COLO829 (cell line): ENCODE results near the gene KLC4.
"Not testable (repeated sequence)": the region's sequence is repeated elsewhere in the genome, so short reads cannot be mapped to it uniquely, and the experiment has no call there.

Experiments used
- DNase-seq: peaks from one replicate; pipeline ENCODE4 v3.0.0; 2012; ENCODE audit warnings: low spot score

The KLC4 gene

GRCh38 chr6:43093436-43094289 lies 34.2 kb downstream of the KLC4 start:
- DNase-seq = no peak

GRCh38 chr6:43095939-43096338 lies 36.5 kb downstream of the KLC4 start:
- no peak for DNase-seq

- DNase-seq = peak; percentile 83
Measured at GRCh38 chr6:43096451-43097097, 37.1 kb downstream of the KLC4 start.

GRCh38 chr6:43097098-43097489 lies 37.7 kb downstream of the KLC4 start:
- DNase-seq = no peak

- no peak for DNase-seq
Measured at GRCh38 chr6:43097502-43097901, 38.1 kb downstream of the KLC4 start.

- no peak for DNase-seq
Measured at GRCh38 chr6:43101497-43101896, 42.1 kb downstream of the KLC4 start.

- no peak for DNase-seq
Measured at GRCh38 chr6:43103253-43103876, 43.9 kb downstream of the KLC4 start.

- DNase-seq = no peak
Measured at GRCh38 chr6:43105538-43106222, 46.2 kb downstream of the KLC4 start.

- DNase-seq = no peak
Measured at GRCh38 chr6:43107344-43108062, 48.1 kb downstream of the KLC4 start.

- DNase-seq = no peak
Measured at GRCh38 chr6:43113431-43114260, 54.2 kb downstream of the KLC4 start.

GRCh38 chr6:43115365-43115764 lies 55.9 kb downstream of the KLC4 start:
- DNase-seq = no peak

GRCh38 chr6:43117466-43117865 lies 58.0 kb downstream of the KLC4 start:
- not testable (repeated sequence) for DNase-seq

- no peak for DNase-seq
Measured at GRCh38 chr6:43119482-43119881, 60.1 kb downstream of the KLC4 start.

- DNase-seq = no peak
Measured at GRCh38 chr6:43120101-43120763, 60.8 kb downstream of the KLC4 start.

- DNase-seq = no peak
Measured at GRCh38 chr6:43120944-43121913, 61.8 kb downstream of the KLC4 start.

- no peak for DNase-seq
Measured at GRCh38 chr6:43122146-43122545, 62.7 kb downstream of the KLC4 start.

- DNase-seq = no peak
Measured at GRCh38 chr6:43123461-43124314, 64.3 kb downstream of the KLC4 start.

GRCh38 chr6:43124481-43124880 lies 65.0 kb downstream of the KLC4 start:
- DNase-seq = no peak
